Sigmoid colon (tissue), 4 donors: Measurements from ENCODE around the gene MYO18A.

Source experiments
- EP300 ChIP-seq, 4 donors: sonication (generic); formaldehyde crosslinking; IDR thresholded peaks; one replicate each; pipeline ENCODE4 v1.6.1; 2017; ENCODE audit warnings: antibody characterized with exemption in 4 of 4
- POLR2A ChIP-seq, 2 donors: fragments of 450-650 bp; IDR thresholded peaks; one replicate each; pipeline ENCODE4 v1.6.1; 2016; ENCODE audit warnings: antibody characterized with exemption in 2 of 2, mild to moderate bottlenecking in 2 of 2, moderate library complexity in 2 of 2
- POLR2AphosphoS5 ChIP-seq, 4 donors: sonication (generic); formaldehyde crosslinking; IDR thresholded peaks; one replicate each; pipeline ENCODE4 v1.6.1; 2017; ENCODE audit warnings: antibody characterized with exemption in 4 of 4
- TF ChIP-seq, protein P1 (sequence below), 4 experiments: fragments of 450-650 bp in 3 of 4; fragments of 200-600 bp in 1 of 4; IDR thresholded peaks; one replicate each; pipeline ENCODE4 v1.5.1; 2016 to 2019; ENCODE audit warnings: antibody characterized with exemption in 4 of 4, mild to moderate bottlenecking in 3 of 4, moderate library complexity in 2 of 4

DNA sequence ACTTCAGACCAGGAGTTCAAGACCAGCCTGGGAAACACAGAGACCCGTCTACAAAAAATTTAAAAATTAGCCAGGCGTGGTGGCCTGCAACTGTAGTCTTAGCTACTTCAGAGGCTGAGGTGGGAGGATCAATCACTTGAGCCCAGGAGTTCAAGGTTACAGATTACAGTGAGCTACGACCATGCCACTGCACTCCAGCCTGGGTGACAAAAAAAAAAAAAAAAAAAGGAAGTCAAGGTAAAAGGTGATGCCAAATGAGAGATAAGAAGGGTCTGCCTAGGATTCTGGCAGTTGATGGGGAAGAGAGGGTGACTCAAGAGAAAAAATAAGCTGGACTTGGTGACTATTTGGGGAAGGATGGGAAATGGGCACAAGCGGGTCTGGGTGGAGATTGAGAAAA lies 32.5 kb downstream of the MYO18A start:
- TF ChIP-seq, protein P1, sequence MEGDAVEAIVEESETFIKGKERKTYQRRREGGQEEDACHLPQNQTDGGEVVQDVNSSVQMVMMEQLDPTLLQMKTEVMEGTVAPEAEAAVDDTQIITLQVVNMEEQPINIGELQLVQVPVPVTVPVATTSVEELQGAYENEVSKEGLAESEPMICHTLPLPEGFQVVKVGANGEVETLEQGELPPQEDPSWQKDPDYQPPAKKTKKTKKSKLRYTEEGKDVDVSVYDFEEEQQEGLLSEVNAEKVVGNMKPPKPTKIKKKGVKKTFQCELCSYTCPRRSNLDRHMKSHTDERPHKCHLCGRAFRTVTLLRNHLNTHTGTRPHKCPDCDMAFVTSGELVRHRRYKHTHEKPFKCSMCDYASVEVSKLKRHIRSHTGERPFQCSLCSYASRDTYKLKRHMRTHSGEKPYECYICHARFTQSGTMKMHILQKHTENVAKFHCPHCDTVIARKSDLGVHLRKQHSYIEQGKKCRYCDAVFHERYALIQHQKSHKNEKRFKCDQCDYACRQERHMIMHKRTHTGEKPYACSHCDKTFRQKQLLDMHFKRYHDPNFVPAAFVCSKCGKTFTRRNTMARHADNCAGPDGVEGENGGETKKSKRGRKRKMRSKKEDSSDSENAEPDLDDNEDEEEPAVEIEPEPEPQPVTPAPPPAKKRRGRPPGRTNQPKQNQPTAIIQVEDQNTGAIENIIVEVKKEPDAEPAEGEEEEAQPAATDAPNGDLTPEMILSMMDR (IDR thresholded peaks at IDR 0.05), result no peak
- no peak for TF ChIP-seq POLR2AphosphoS5 (IDR thresholded peaks at IDR 0.05)
- no peak for TF ChIP-seq POLR2A (IDR thresholded peaks at IDR 0.05)
- no peak for TF ChIP-seq EP300 (IDR thresholded peaks at IDR 0.05)
